KMS-11 (cell line): ENCODE data around the gene GMFB.

Source experiments
- H2AFZ ChIP-seq: fragments of 200-600 bp; sonication (generic); 2 replicates; pipeline ENCODE4 v1.6.1; 2016; ENCODE audit warnings: antibody characterized with exemption, mixed run types, low read depth
- H3K27ac ChIP-seq: fragments of 200-600 bp; sonication (generic); 2 replicates; pipeline ENCODE4 v1.6.1; 2016; ENCODE audit warnings: mild to moderate bottlenecking, mixed run types
- H3K27me3 ChIP-seq: fragments of 200-600 bp; sonication (generic); 2 replicates; pipeline ENCODE4 v1.6.1; 2017; ENCODE audit warnings: mild to moderate bottlenecking, low read depth, mixed run types, moderate library complexity; ENCODE audit not compliant: insufficient read depth
- H3K36me3 ChIP-seq: fragments of 200-600 bp; sonication (generic); 2 replicates; pipeline ENCODE4 v1.6.1; 2017; ENCODE audit warnings: mild to moderate bottlenecking, mixed run types; ENCODE audit not compliant: insufficient read depth
- H3K4me1 ChIP-seq: fragments of 200-600 bp; sonication (generic); 2 replicates; pipeline ENCODE4 v1.6.1; 2016; ENCODE audit warnings: mild to moderate bottlenecking, low read depth, mixed run types; ENCODE audit not compliant: poor library complexity, severe bottlenecking
- H3K4me2 ChIP-seq: fragments of 200-600 bp; sonication (generic); 2 replicates; pipeline ENCODE4 v1.7.0; 2016; ENCODE audit warnings: mild to moderate bottlenecking, mixed run types
- H3K4me3 ChIP-seq: fragments of 200-600 bp; sonication (generic); IDR thresholded peaks from 2 replicates; pipeline ENCODE4 v1.6.1; 2017; ENCODE audit warnings: low read depth, low read length, mixed read lengths; ENCODE audit not compliant: insufficient read depth
- H3K79me2 ChIP-seq: fragments of 200-600 bp; sonication (generic); 2 replicates; pipeline ENCODE4 v1.6.1; 2016; ENCODE audit warnings: low read depth, mixed run types; ENCODE audit not compliant: insufficient read depth
- H3K9ac ChIP-seq: fragments of 200-600 bp; sonication (generic); 2 replicates; pipeline ENCODE4 v1.6.1; 2016; ENCODE audit warnings: mild to moderate bottlenecking, mixed run types
- H4K20me1 ChIP-seq: fragments of 200-600 bp; sonication (generic); 2 replicates; pipeline ENCODE4 v1.6.1; 2016; ENCODE audit warnings: mild to moderate bottlenecking, mixed run types; ENCODE audit not compliant: insufficient read depth
- CTCF ChIP-seq: fragments of 200-600 bp; sonication (generic); conservative IDR thresholded peaks from 2 replicates; pipeline ENCODE4 v1.6.1; 2017; ENCODE audit warnings: low read depth, mild to moderate bottlenecking, antibody characterized with exemption, low read length, moderate library complexity, mixed read lengths

Gene GMFB

GRCh38 chr14:54493293-54493692 is 4.5 kb upstream of the GMFB start:
- no peak overlapping the region for H3K9ac ChIP-seq
- H3K27me3 ChIP-seq = no peaks in the 10 kb centered on the region
- H3K79me2 ChIP-seq = peaks cover 3% of the 10 kb centered on the region; the same call in 1 of the 2 replicates
- no peak for TF ChIP-seq CTCF
- no peak overlapping the region for H3K4me3 ChIP-seq
- H3K36me3 ChIP-seq = no peaks in the 10 kb centered on the region
- H3K4me1 ChIP-seq = peaks cover 6% of the 10 kb centered on the region
- H3K4me2 ChIP-seq = no peak overlapping the region
- no peaks in the 10 kb centered on the region for H4K20me1 ChIP-seq
- no peak overlapping the region for H3K27ac ChIP-seq
- no peak overlapping the region for H2AFZ ChIP-seq

GRCh38 chr14:54490445-54491175 is 1.8 kb upstream of the GMFB start:
- no peak for TF ChIP-seq CTCF
- no peak overlapping the region for H3K4me3 ChIP-seq
- no peak overlapping the region for H2AFZ ChIP-seq
- no peak overlapping the region for H3K4me2 ChIP-seq
- no peaks in the 10 kb centered on the region for H3K36me3 ChIP-seq
- peaks cover 29% of the 10 kb centered on the region; the same call in 1 of the 2 replicates for H3K79me2 ChIP-seq
- H3K27me3 ChIP-seq = no peaks in the 10 kb centered on the region
- H3K4me1 ChIP-seq = peaks cover 22% of the 10 kb centered on the region
- no peak overlapping the region for H3K9ac ChIP-seq
- no peak overlapping the region for H3K27ac ChIP-seq
- H4K20me1 ChIP-seq = no peaks in the 10 kb centered on the region

GRCh38 chr14:54489731-54490444 is 1.1 kb upstream of the GMFB start:
- Histone ChIP-seq H3K9ac (peak overlapping the region; percentile 77; the same call in 1 of the 2 replicates), H2AFZ (peak overlapping the region; percentile 91), H3K4me3 (no peak overlapping the region), H4K20me1 (no peaks in the 10 kb centered on the region), H3K27me3 (no peaks in the 10 kb centered on the region), H3K36me3 (no peaks in the 10 kb centered on the region), H3K4me1 (peaks cover 25% of the 10 kb centered on the region), H3K79me2 (peaks cover 36% of the 10 kb centered on the region; the same call in 1 of the 2 replicates), H3K27ac (peak overlapping the region; percentile 43; the same call in 1 of the 2 replicates), H3K4me2 (peak overlapping the region; percentile 68)
- no peak for TF ChIP-seq CTCF

- Histone ChIP-seq H3K4me2 (peak overlapping the region; percentile 68), H3K36me3 (no peaks in the 10 kb centered on the region), H3K4me1 (peaks cover 28% of the 10 kb centered on the region), H3K79me2 (peaks cover 42% of the 10 kb centered on the region; the same call in 1 of the 2 replicates), H3K27me3 (no peaks in the 10 kb centered on the region), H3K9ac (peak overlapping the region; percentile 77; the same call in 1 of the 2 replicates), H4K20me1 (no peaks in the 10 kb centered on the region), H2AFZ (peak overlapping the region; percentile 91), H3K4me3 (no peak overlapping the region), H3K27ac (peak overlapping the region; percentile 43; the same call in 1 of the 2 replicates)
- TF ChIP-seq CTCF = no peak
Measured at GRCh38 chr14:54489318-54489683, 521 bp upstream of the GMFB start.
